Activated T-cell treated with anti-CD3 and anti-CD28 coated beads, Interleukin-2, amount 50 U/mL, for 48 hours (primary cell): ENCODE results near the gene RSL24D1.
A peak's percentile ranks its signal among the peaks of the same experiment; 100 is the strongest.
"Not testable (repeated sequence)": the region's sequence is repeated elsewhere in the genome, so short reads cannot be mapped to it uniquely, and the experiment has no call there.

Experiments
- DNase-seq, 2 experiments: peaks; one replicate each; pipeline ENCODE4 v3.0.0-alpha.2; 2020

Gene RSL24D1

GRCh38 chr15:55202206-55202605 lies 5.5 kb upstream of the RSL24D1 start:
- no peak for DNase-seq

- DNase-seq, result no peak
These were observed 2.0 kb upstream of the RSL24D1 start for GRCh38 chr15:55198706-55199105.

GRCh38 chr15:55197719-55198118 lies 978 bp upstream of the RSL24D1 start:
- DNase-seq, result no peak

GRCh38 chr15:55197362-55197705 lies 593 bp upstream of the RSL24D1 start:
- DNase-seq, result no peak

GRCh38 chr15:55195996-55196395 lies 745 bp downstream of the RSL24D1 start:
- DNase-seq, result no peak

- DNase-seq, result no peak
These were observed 2.5 kb downstream of the RSL24D1 start for GRCh38 chr15:55194256-55194655.

- DNase-seq, result no peak
These were observed 10.4 kb downstream of the RSL24D1 start for GRCh38 chr15:55186331-55186730.

GRCh38 chr15:55183679-55184078 lies 13.1 kb downstream of the RSL24D1 start:
- DNase-seq, result no peak

GRCh38 chr15:55179141-55179540 lies 17.6 kb downstream of the RSL24D1 start:
- no peak for DNase-seq

- DNase-seq, result no peak
These were observed 26.4 kb downstream of the RSL24D1 start for GRCh38 chr15:55170361-55170760.

GRCh38 chr15:55168350-55168974 lies 28.3 kb downstream of the RSL24D1 start:
- peak; percentile 56 to 69 for DNase-seq

- DNase-seq, result no peak
These were observed 32.5 kb downstream of the RSL24D1 start for GRCh38 chr15:55164284-55164683.

GRCh38 chr15:55151631-55152030 lies 45.1 kb downstream of the RSL24D1 start:
- DNase-seq, result no peak

GRCh38 chr15:55143132-55143531 lies 53.6 kb downstream of the RSL24D1 start:
- not testable (repeated sequence) for DNase-seq

- DNase-seq, result no peak
These were observed 62.8 kb downstream of the RSL24D1 start for GRCh38 chr15:55133972-55134371.

GRCh38 chr15:55132672-55133071 lies 64.1 kb downstream of the RSL24D1 start:
- no peak for DNase-seq
